Gastroesophageal sphincter (tissue), 4 donors: ENCODE results near the gene ZBTB7C. TPM values are rescaled to one million over a fixed set of nuclear protein-coding genes. Genes with fewer than 3 reads are reported as not detected.

Experiments
- ATAC-seq: fragments of 150-250 bp; one replicate; pipeline ENCODE4 v1.9.1; 2016; ENCODE audit warnings: mild to moderate bottlenecking, moderate library complexity
- H3K27ac ChIP-seq, 4 donors: fragments of 200-600 bp; sonication (generic) in 3 of 4; 1 replicate in 3 of 4; 2 replicates in 1 of 4; pipeline ENCODE4 v1.5.1; 2016 to 2019
- H3K27me3 ChIP-seq: fragments of 200-600 bp; sonication (generic); one replicate; pipeline ENCODE4 v1.5.1; 2019
- H3K36me3 ChIP-seq, 2 donors: fragments of 200-600 bp; sonication (generic); one replicate each; pipeline ENCODE4 v1.5.1; 2019; ENCODE audit warnings: control low read depth in 1 of 2
- H3K4me1 ChIP-seq, 3 donors: fragments of 200-600 bp; sonication (generic); 1 replicate in 2 of 3; 2 replicates in 1 of 3; pipeline ENCODE4 v1.5.1; 2016 to 2019; ENCODE audit warnings: control low read depth in 2 of 3
- H3K4me3 ChIP-seq, 2 donors: fragments of 200-600 bp; sonication (generic); one replicate each; pipeline ENCODE4 v1.5.1; 2019; ENCODE audit warnings: mild to moderate bottlenecking in 1 of 2, moderate library complexity in 1 of 2
- H3K9me3 ChIP-seq, 3 donors: fragments of 200-600 bp; sonication (generic); one replicate each; pipeline ENCODE4 v1.5.1; 2017 to 2019; ENCODE audit warnings: control low read depth in 2 of 3
- EP300 ChIP-seq: sonication (generic); formaldehyde crosslinking; IDR thresholded peaks from one replicate; pipeline ENCODE4 v1.6.1; 2017; ENCODE audit warnings: antibody characterized with exemption, mild to moderate bottlenecking
- POLR2A ChIP-seq, 2 donors: fragments of 450-650 bp; IDR thresholded peaks; one replicate each; pipeline ENCODE4 v1.6.1; 2017; ENCODE audit warnings: antibody characterized with exemption in 2 of 2, mild to moderate bottlenecking in 2 of 2, moderate library complexity in 1 of 2
- POLR2AphosphoS5 ChIP-seq: sonication (generic); formaldehyde crosslinking; IDR thresholded peaks from one replicate; pipeline ENCODE4 v1.6.1; 2017; ENCODE audit warnings: antibody characterized with exemption
- WGBS, 2 donors: methylation state at CpG; one replicate each; pipeline ENCODE4 v1.1.5; 2018; ENCODE audit warnings: low coverage in 1 of 2; 5-methylcytosine and 5-hydroxymethylcytosine counted together
- total RNA-seq, 4 donors: library from RNA; depleted of rRNA; stranded (reverse); fragments of >200 nt; gene quantifications; one replicate each; pipeline ENCODE4 v1.1.0, GENCODE V29; 2016
- TF ChIP-seq, protein P1 (sequence below), 4 experiments: fragments of 200-600 bp in 2 of 4; fragments of 450-650 bp in 2 of 4; sonication (generic) in 1 of 4; IDR thresholded peaks; one replicate each; pipeline ENCODE4 v1.5.1; 2017 to 2019; ENCODE audit warnings: antibody characterized with exemption in 4 of 4, mild to moderate bottlenecking in 2 of 4, moderate library complexity in 2 of 4

ZBTB7C gene
- total RNA-seq, 4 donors from 2014 or later, result 7.8 to 15.4 (median 11.8) TPM

DNA sequence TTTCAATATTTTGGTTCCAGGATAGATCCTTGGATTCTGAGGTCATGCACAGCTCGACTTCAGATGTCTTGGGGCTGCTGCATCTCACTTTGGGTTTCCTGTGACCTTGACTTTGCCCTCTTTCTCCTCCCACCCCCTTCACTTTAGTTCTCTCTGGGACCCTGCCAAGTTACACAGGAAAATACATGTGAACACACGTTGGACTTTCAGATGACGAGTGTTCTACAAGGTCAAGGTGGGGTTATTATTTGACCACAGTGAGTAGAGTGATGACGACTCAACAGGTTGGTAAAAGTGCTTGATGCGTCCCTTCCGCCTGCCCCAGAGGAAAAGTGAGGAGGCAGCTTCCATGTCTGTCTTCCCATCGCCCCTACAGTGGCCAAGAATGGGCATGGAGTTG, 356.3 kb downstream of the ZBTB7C start:
- Histone ChIP-seq H3K9me3 (no peaks in the 10 kb centered on the region), H3K36me3 (no peaks in the 10 kb centered on the region), H3K27ac (no peak overlapping the region), H3K4me1 (no peaks in the 10 kb centered on the region), H3K27me3 (peaks cover 7% of the 10 kb centered on the region), H3K4me3 (no peak overlapping the region)
- no peak for TF ChIP-seq POLR2A (IDR thresholded peaks at IDR 0.05)
- TF ChIP-seq, protein P1, sequence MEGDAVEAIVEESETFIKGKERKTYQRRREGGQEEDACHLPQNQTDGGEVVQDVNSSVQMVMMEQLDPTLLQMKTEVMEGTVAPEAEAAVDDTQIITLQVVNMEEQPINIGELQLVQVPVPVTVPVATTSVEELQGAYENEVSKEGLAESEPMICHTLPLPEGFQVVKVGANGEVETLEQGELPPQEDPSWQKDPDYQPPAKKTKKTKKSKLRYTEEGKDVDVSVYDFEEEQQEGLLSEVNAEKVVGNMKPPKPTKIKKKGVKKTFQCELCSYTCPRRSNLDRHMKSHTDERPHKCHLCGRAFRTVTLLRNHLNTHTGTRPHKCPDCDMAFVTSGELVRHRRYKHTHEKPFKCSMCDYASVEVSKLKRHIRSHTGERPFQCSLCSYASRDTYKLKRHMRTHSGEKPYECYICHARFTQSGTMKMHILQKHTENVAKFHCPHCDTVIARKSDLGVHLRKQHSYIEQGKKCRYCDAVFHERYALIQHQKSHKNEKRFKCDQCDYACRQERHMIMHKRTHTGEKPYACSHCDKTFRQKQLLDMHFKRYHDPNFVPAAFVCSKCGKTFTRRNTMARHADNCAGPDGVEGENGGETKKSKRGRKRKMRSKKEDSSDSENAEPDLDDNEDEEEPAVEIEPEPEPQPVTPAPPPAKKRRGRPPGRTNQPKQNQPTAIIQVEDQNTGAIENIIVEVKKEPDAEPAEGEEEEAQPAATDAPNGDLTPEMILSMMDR (IDR thresholded peaks at IDR 0.05), result no peak
- TF ChIP-seq POLR2AphosphoS5, result no peak
- no peak for TF ChIP-seq EP300
- WGBS, 2 donors, result 62 to 93% methylated on average over 4 of the region's 7 CpGs
- ATAC-seq, result no peak

DNA sequence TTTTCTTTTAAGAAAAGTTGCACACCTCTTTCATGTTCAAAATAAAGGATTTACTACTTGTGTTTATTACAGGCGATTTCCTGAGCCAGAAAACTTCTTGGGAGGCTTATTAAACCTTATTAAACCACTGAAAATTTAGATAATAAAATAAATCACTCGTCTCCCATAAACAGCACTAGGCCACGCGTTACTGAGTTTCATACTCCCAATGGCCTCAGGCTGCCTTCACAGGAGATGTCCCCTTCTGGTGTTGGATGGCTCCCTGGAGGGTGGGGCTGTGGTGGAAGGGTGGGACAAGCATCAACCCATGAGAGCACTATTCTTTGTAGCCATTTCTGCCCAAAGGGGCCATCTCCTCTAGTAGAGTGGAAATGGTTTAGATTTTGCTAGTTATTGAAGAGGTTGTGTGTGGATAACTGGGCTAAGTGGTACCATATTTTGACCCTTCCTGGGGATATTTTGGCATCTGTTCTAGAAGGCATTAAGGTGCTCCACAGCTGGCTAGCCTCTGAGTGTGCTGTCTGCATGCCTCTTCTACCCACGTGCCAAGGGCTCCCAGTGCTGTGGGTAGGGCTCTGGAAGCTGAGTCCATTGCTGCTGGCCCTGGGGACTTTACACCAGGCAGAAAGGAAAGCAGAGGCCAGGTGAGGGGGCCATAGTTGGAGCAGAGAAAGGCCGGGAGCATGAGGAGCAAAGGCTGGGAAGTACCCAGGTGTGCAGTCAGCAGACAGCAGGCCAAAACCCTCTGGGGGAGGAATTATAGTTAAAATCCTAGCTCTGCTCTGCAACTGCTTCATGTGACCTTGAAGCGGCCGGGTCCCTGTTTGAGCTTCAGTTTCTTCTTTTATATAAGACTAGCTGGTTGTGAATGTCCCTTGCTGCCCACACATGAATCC, 357.0 kb downstream of the ZBTB7C start:
- WGBS, 2 donors, result 68 to 80% methylated on average over 4 to 6 of the region's 8 CpGs
- ATAC-seq, result no peak

DNA sequence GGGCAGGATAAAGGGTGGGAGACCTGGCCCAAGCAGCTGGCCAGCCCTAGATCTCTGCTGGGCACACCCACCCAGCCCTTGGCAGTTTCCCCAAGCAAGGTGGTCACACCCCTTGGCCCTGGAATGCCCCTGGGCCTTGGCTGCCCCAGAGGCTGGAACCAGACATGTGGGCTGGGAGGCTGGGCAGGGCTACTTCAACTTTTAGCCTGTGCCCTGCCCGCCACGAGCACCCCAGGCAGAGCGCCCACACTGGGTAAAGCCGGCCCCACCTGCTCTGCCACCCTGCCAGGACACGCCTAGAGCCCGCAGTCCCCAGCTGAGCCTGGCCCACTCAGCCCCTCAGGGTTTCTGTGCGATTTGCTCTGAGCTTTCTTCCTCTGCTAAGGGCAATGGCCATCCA, 359.0 kb downstream of the ZBTB7C start:
- TF ChIP-seq POLR2AphosphoS5, result no peak
- no peak for TF ChIP-seq EP300
- TF ChIP-seq, protein P1 (IDR thresholded peaks at IDR 0.05), result no peak
- Histone ChIP-seq H3K4me1 (no peaks in the 10 kb centered on the region), H3K36me3 (no peaks in the 10 kb centered on the region), H3K27me3 (peaks cover 5% of the 10 kb centered on the region), H3K9me3 (peaks cover 0 to 7% (median 0%) of the 10 kb centered on the region in 3 donors), H3K27ac (no peak overlapping the region), H3K4me3 (no peak overlapping the region)
- ATAC-seq, result no peak
- WGBS, 2 donors, result 94% methylated on average over 3 of the region's 7 CpGs; no CpG with 5 or more reads in 1 of the 2 donors

More for the DNA sequence above, 357.0 kb downstream of the ZBTB7C start:
- Histone ChIP-seq H3K4me3 (no peak overlapping the region), H3K4me1 (no peaks in the 10 kb centered on the region), H3K9me3 (no peaks in the 10 kb centered on the region), H3K27ac (no peak overlapping the region), H3K27me3 (peaks cover 7% of the 10 kb centered on the region), H3K36me3 (no peaks in the 10 kb centered on the region)
- TF ChIP-seq EP300, result no peak
- TF ChIP-seq, protein P1 (IDR thresholded peaks at IDR 0.05), result no peak
- no peak for TF ChIP-seq POLR2AphosphoS5
- no peak for TF ChIP-seq POLR2A (IDR thresholded peaks at IDR 0.05)

DNA sequence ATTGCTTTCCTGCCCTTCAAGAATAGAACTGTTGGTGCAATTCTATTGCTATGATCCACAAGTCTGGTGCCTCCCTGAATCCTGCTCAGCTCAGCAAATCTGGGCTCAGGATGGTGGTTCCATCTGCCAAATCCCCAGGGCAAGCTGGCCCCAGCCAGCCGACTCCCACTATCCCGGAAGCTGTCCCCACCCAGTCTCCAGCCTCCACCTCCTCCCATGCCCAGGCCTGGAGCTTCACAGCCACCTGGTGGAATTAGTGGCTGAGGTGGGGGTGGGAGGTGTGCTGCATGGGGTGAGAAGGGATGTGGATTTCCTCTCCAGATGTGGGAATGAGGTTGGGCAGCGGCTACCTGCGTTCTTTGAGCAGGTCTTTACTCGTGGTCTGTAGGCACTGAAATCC, 359.4 kb downstream of the ZBTB7C start:
- Histone ChIP-seq H3K4me3 (no peak overlapping the region), H3K27ac (no peak overlapping the region), H3K27me3 (peaks cover 5% of the 10 kb centered on the region), H3K9me3 (peaks cover 0 to 7% (median 0%) of the 10 kb centered on the region in 3 donors), H3K36me3 (no peaks in the 10 kb centered on the region), H3K4me1 (no peaks in the 10 kb centered on the region)
- ATAC-seq, result peak; percentile 31
- TF ChIP-seq POLR2A (IDR thresholded peaks at IDR 0.05), result no peak
- TF ChIP-seq, protein P1 (IDR thresholded peaks at IDR 0.05), result no peak
- no peak for TF ChIP-seq EP300
- TF ChIP-seq POLR2AphosphoS5, result no peak
- 60% methylated on average over 1 of the region's 5 CpGs; no CpG with 5 or more reads in 1 of the 2 donors for WGBS, 2 donors

DNA sequence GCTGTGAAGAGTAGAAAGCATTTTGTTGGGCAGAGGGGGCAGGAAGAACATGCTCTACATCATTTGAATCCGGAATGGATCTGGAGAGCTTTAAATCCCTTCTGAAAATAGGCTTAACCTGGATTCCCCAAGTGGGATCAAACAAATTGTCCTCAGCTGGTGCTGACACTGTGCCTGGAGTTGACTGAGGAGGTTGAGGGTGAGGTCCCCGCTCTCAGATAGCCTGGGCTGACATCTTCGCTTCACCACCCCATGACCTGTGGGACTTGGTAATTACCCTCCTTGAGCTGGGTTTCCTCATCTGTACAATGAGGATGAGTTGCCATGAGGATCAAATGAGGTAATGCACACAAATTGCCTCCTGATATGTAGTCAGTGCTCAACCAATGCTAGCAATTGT, 360.9 kb downstream of the ZBTB7C start:
- Histone ChIP-seq H3K9me3 (peaks cover 0 to 7% (median 0%) of the 10 kb centered on the region in 3 donors), H3K36me3 (no peaks in the 10 kb centered on the region), H3K4me1 (no peaks in the 10 kb centered on the region), H3K27me3 (no peaks in the 10 kb centered on the region), H3K27ac (no peak overlapping the region), H3K4me3 (no peak overlapping the region)
- 86 to 100% methylated on average over 1 to 3 of the region's 3 CpGs for whole genome bisulfite sequencing, 2 donors
- no peak for TF ChIP-seq POLR2A (IDR thresholded peaks at IDR 0.05)
- no peak for TF ChIP-seq EP300
- TF ChIP-seq, protein P1 (IDR thresholded peaks at IDR 0.05), result no peak
- TF ChIP-seq POLR2AphosphoS5, result no peak
- no peak for ATAC-seq
